CD4-positive, alpha-beta T cell treated with Interleukin-10 for 1 hour (primary cell): ENCODE data around the gene NEMF.
"Not testable (repeated sequence)": the region's sequence is repeated elsewhere in the genome, so short reads cannot be mapped to it uniquely, and the experiment has no call there.

Experiments used
- DNase-seq: peaks from one replicate; pipeline ENCODE4 v3.0.0-alpha.2; 2020

NEMF gene

DNA sequence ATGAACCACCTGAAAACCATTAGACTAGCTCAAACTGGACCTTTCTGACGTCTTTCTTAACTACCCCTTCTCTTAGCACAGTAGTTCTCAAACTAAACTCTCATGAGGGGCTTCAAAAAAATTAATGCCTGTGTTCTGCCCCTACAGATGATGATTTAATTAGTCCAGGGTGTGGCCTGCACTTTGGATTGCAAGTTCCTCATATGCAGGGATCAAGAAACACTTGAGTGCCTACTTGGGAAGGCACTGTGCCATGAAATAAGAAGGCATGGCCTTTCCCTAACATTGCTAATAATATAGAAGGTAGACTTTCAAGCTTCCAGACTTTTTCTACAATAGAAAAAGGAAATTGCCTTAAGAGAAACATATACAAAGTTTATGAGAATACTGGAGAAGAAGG, 107.4 kb downstream of the NEMF start:
- no peak for DNase-seq

DNA sequence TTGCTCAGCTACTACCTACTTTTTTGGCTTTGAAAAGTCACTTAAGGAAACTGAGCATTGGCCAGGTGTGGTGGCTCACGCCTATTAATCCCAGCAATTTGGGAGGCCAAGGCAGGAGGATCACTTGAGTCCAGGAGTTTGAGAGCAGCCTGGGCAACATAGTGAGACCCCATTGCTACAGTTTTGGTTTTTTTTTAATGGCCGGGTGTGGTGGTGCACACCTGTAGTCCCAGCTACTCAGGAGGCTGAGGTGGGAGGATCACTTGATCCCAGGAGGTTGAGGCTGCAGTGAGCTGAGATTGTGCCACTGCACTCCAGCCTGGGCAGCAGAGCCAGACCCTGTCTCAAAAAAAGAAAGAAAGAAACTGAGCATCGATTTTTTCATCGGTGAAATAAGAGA, 116.9 kb downstream of the NEMF start:
- DNase-seq: not testable (repeated sequence)

- DNase-seq: no peak
Observed at GRCh38 chr14:49733836-49734235, 118.8 kb downstream of the NEMF start.

- no peak for DNase-seq
Observed at GRCh38 chr14:49732896-49733295, 119.7 kb downstream of the NEMF start.
